ENCODE measurements around the gene RPH3AL. TPM values are rescaled to one million over a fixed set of nuclear protein-coding genes. Genes with fewer than 3 reads are reported as not detected.

RPH3AL gene
- total and polyA plus RNA-seq, 11 donors: 2.8 to 9.4 (median 6.3) TPM

GRCh38 chr17:323721-324571, 28.7 kb downstream of the RPH3AL start:
- intact Hi-C loops (cut with DNase I): no loop called here
- H3K36me3 ChIP-seq: peaks cover 0 to 11% (median 0%) of the 10 kb centered on the region in 9 donors
- peak in 1 of 5 donors; percentile 56 for DNase-seq

GRCh38 chr17:323181-323580, 29.4 kb downstream of the RPH3AL start:
- Histone ChIP-seq H3K4me1 (peaks cover 0 to 7% (median 0%) of the 10 kb centered on the region in 12 donors), H3K27me3 (peaks cover 0 to 25% (median 0%) of the 10 kb centered on the region in 9 donors), H3K4me3 (no peak overlapping the region), H3K27ac (no peak overlapping the region), H3K9me3 (no peaks in the 10 kb centered on the region), H3K36me3 (peaks cover 0 to 19% (median 0%) of the 10 kb centered on the region in 9 donors)
- DNase-seq: peak in 1 of 5 donors; percentile 35
- intact Hi-C loops (cut with DNase I): no loop called here
- TF ChIP-seq CTCF (IDR thresholded peaks at IDR 0.05): no peak
- no peak for TF ChIP-seq POLR2A (IDR thresholded peaks at IDR 0.05)
- no peak for ATAC-seq
- WGBS, 4 donors: 79 to 92% (median 82%) methylated on average over 6 to 8 of the region's 8 CpGs

More at GRCh38 chr17:323721-324571, 28.7 kb downstream of the RPH3AL start:
- ATAC-seq: no peak
- Histone ChIP-seq H3K27me3 (peaks cover 0 to 25% (median 0%) of the 10 kb centered on the region in 9 donors), H3K27ac (no peak overlapping the region), H3K4me3 (no peak overlapping the region), H3K9me3 (no peaks in the 10 kb centered on the region), H3K4me1 (peaks cover 0 to 7% (median 0%) of the 10 kb centered on the region in 12 donors)
- whole genome bisulfite sequencing, 4 donors: 91 to 92% (median 91%) methylated on average over 36 to 39 of the region's 39 CpGs
- TF ChIP-seq CTCF (IDR thresholded peaks at IDR 0.05) (no peak), POLR2A (IDR thresholded peaks at IDR 0.05) (no peak)

GRCh38 chr17:322006-322780, 30.4 kb downstream of the RPH3AL start:
- peaks cover 0 to 19% (median 0%) of the 10 kb centered on the region in 9 donors for H3K36me3 ChIP-seq
- H3K4me3 ChIP-seq: no peak overlapping the region
- peak in 1 of 5 donors; percentile 45 for DNase-seq
- ATAC-seq: no peak
- H3K27me3 ChIP-seq: peaks cover 0 to 25% (median 0%) of the 10 kb centered on the region in 9 donors
- no peak overlapping the region for H3K27ac ChIP-seq
- peaks cover 0 to 7% (median 0%) of the 10 kb centered on the region in 12 donors for H3K4me1 ChIP-seq
- no peaks in the 10 kb centered on the region for H3K9me3 ChIP-seq
- 60 to 66% (median 61%) methylated on average over 27 of the region's 27 CpGs for WGBS, 4 donors
- TF ChIP-seq CTCF (IDR thresholded peaks at IDR 0.05) (no peak), POLR2A (IDR thresholded peaks at IDR 0.05) (no peak)
- intact Hi-C loops (cut with DNase I): no loop called here
